SK-N-SH (cell line): ENCODE results near the gene CCDC192.

ENCODE experiments used
- JUND ChIP-seq: IDR thresholded peaks from 2 replicates; pipeline ENCODE4 v1.4.0; 2012
- NRF1 ChIP-seq: IDR thresholded peaks from 2 replicates; pipeline ENCODE4 v1.6.1; 2012; ENCODE audit warnings: low read depth, mild to moderate bottlenecking, low read length
- POLR2AphosphoS5 ChIP-seq: IDR thresholded peaks from 2 replicates; pipeline ENCODE4 v1.6.1; 2012; ENCODE audit warnings: low read depth, low read length
- TAF1 ChIP-seq: IDR thresholded peaks from 2 replicates; pipeline ENCODE4 v1.6.1; 2012; ENCODE audit warnings: low read depth, mild to moderate bottlenecking, low read length, moderate library complexity, borderline replicate concordance
- TF ChIP-seq, protein P1 (sequence below): fragments of 200-600 bp; sonication (generic); IDR thresholded peaks from 2 replicates; pipeline ENCODE4 v1.6.1; 2017; ENCODE audit warnings: antibody characterized with exemption, mild to moderate bottlenecking, moderate library complexity
- TF ChIP-seq, protein P2 (sequence below): IDR thresholded peaks from 2 replicates; pipeline ENCODE4; 2012

DNA sequence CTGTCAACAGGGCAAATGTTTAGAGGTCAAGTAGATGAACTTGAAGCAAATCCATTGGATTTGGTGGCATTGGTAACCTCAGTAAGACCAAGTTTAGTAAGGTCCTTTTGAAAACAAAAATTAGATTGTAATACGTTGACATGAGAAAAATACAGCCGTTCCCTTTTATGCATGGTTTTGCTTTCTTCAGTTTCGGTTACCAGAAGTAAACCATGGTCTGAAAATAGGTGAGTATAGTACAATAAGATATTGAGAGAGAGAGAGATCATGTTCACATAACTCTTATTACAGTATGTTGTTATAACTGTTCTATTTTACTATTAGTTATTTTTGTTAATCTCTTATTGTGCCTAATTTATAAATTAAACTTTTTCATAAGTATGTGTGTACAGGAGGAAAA lies 223.8 kb downstream of the CCDC192 start:
- TF ChIP-seq NRF1 (no peak), POLR2AphosphoS5 (no peak), JUND (no peak), TAF1 (no peak)
- TF ChIP-seq, protein P1, sequence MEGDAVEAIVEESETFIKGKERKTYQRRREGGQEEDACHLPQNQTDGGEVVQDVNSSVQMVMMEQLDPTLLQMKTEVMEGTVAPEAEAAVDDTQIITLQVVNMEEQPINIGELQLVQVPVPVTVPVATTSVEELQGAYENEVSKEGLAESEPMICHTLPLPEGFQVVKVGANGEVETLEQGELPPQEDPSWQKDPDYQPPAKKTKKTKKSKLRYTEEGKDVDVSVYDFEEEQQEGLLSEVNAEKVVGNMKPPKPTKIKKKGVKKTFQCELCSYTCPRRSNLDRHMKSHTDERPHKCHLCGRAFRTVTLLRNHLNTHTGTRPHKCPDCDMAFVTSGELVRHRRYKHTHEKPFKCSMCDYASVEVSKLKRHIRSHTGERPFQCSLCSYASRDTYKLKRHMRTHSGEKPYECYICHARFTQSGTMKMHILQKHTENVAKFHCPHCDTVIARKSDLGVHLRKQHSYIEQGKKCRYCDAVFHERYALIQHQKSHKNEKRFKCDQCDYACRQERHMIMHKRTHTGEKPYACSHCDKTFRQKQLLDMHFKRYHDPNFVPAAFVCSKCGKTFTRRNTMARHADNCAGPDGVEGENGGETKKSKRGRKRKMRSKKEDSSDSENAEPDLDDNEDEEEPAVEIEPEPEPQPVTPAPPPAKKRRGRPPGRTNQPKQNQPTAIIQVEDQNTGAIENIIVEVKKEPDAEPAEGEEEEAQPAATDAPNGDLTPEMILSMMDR, result no peak
- TF ChIP-seq, protein P2, sequence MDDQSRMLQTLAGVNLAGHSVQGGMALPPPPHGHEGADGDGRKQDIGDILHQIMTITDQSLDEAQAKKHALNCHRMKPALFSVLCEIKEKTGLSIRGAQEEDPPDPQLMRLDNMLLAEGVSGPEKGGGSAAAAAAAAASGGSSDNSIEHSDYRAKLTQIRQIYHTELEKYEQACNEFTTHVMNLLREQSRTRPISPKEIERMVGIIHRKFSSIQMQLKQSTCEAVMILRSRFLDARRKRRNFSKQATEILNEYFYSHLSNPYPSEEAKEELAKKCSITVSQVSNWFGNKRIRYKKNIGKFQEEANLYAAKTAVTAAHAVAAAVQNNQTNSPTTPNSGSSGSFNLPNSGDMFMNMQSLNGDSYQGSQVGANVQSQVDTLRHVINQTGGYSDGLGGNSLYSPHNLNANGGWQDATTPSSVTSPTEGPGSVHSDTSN, result no peak
